WTC11 (cell line): ENCODE measurements around the gene PCBP1.

ENCODE experiments used
- ELF4 ChIP-seq: sonication (generic); formaldehyde crosslinking; IDR thresholded peaks from 2 replicates; pipeline ENCODE4 v1.8.1; 2022; ENCODE audit warnings: low read depth, mild to moderate bottlenecking, moderate library complexity, missing genetic modification reagents
- NFE2L1 ChIP-seq: sonication (generic); formaldehyde crosslinking; IDR thresholded peaks from 2 replicates; pipeline ENCODE4 v1.8.1; 2023; ENCODE audit warnings: missing genetic modification reagents
- NR1H2 ChIP-seq: sonication (generic); formaldehyde crosslinking; IDR thresholded peaks from 2 replicates; pipeline ENCODE4 v1.9.0; 2021; ENCODE audit warnings: mild to moderate bottlenecking, moderate library complexity, missing genetic modification reagents
- ZNF263 ChIP-seq: sonication (generic); formaldehyde crosslinking; IDR thresholded peaks from 2 replicates; pipeline ENCODE4 v1.8.1; 2022; ENCODE audit warnings: low read depth, mild to moderate bottlenecking, moderate library complexity, missing genetic modification reagents
- ZNF423 ChIP-seq: fragments of 250-450 bp; sonication (Bioruptor Pico); IDR thresholded peaks from 2 replicates; pipeline ENCODE4 v2.1.2; 2022; ENCODE audit warnings: mild to moderate bottlenecking, moderate library complexity
- TF ChIP-seq, protein P1 (sequence below): sonication (generic); formaldehyde crosslinking; IDR thresholded peaks from 2 replicates; pipeline ENCODE4 v1.8.0; 2022; ENCODE audit warnings: mild to moderate bottlenecking, missing genetic modification reagents
- TF ChIP-seq, protein P2 (sequence below): fragments of 200-600 bp; IDR thresholded peaks from 2 replicates; pipeline ENCODE4 v1.8.0; 2022; ENCODE audit warnings: antibody characterized with exemption
- TF ChIP-seq, protein P3 (sequence below): sonication (generic); formaldehyde crosslinking; IDR thresholded peaks from 2 replicates; pipeline ENCODE4 v1.8.1; 2022; ENCODE audit warnings: mild to moderate bottlenecking, moderate library complexity, missing genetic modification reagents

DNA sequence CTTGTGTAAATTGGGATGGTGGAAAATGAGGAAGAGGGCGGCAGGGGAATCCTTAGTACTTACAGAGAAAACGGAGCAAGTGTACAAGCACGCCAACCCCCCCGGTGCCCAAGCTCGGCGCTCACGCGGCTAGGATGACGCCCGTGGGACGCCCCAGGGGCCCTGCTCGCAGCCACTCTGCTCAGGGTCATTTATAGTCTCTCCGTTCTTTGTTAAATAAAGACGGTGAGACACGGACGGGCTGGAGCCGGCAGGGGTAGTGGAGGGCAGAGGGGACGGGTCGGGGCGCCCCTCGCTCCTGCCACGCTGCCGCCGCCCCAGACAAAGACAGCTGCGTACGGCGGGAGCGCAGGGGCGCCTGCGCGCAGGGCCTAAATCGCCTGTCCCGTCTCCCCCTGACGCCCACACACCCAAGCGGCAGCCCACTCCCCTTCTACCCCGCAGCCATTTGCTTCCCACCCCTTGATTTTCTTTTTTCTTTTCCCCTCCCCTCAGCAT, 37.8 kb downstream of the PCBP1 start:
- TF ChIP-seq, protein P1, sequence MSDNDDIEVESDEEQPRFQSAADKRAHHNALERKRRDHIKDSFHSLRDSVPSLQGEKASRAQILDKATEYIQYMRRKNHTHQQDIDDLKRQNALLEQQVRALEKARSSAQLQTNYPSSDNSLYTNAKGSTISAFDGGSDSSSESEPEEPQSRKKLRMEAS (CRISPR knock-in tag) = peak; percentile 41; the same call in 1 of the 2 replicates
- TF ChIP-seq ZNF263 (CRISPR knock-in tag) (no peak), ELF4 (CRISPR knock-in tag) (no peak), ZNF423 (CRISPR knock-in tag) (no peak), NFE2L1 (CRISPR knock-in tag) (no peak), NR1H2 (CRISPR knock-in tag) (no peak)
- TF ChIP-seq, protein P2, sequence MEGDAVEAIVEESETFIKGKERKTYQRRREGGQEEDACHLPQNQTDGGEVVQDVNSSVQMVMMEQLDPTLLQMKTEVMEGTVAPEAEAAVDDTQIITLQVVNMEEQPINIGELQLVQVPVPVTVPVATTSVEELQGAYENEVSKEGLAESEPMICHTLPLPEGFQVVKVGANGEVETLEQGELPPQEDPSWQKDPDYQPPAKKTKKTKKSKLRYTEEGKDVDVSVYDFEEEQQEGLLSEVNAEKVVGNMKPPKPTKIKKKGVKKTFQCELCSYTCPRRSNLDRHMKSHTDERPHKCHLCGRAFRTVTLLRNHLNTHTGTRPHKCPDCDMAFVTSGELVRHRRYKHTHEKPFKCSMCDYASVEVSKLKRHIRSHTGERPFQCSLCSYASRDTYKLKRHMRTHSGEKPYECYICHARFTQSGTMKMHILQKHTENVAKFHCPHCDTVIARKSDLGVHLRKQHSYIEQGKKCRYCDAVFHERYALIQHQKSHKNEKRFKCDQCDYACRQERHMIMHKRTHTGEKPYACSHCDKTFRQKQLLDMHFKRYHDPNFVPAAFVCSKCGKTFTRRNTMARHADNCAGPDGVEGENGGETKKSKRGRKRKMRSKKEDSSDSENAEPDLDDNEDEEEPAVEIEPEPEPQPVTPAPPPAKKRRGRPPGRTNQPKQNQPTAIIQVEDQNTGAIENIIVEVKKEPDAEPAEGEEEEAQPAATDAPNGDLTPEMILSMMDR = no peak
- TF ChIP-seq, protein P3, sequence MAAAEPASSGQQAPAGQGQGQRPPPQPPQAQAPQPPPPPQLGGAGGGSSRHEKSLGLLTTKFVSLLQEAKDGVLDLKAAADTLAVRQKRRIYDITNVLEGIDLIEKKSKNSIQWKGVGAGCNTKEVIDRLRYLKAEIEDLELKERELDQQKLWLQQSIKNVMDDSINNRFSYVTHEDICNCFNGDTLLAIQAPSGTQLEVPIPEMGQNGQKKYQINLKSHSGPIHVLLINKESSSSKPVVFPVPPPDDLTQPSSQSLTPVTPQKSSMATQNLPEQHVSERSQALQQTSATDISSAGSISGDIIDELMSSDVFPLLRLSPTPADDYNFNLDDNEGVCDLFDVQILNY = no peak
